C4-2B (cell line): ENCODE results near the gene PID1.

ENCODE experiments used
- H3K27ac ChIP-seq: fragments of 450-650 bp; 2 replicates; pipeline ENCODE4 v1.5.1; 2017
- ZFX ChIP-seq: fragments of 450-650 bp; IDR thresholded peaks from 2 replicates; pipeline ENCODE4 v1.6.1; 2017
- TF ChIP-seq, protein P1 (sequence below): fragments of 450-650 bp; conservative IDR thresholded peaks from 2 replicates; pipeline ENCODE4 v1.5.1; 2017; ENCODE audit warnings: mild to moderate bottlenecking

PID1 gene

GRCh38 chr2:229127471-229127870 is 143.6 kb downstream of the PID1 start:
- H3K27ac ChIP-seq: no peak overlapping the region
- no peak for TF ChIP-seq ZFX
- TF ChIP-seq, protein P1, sequence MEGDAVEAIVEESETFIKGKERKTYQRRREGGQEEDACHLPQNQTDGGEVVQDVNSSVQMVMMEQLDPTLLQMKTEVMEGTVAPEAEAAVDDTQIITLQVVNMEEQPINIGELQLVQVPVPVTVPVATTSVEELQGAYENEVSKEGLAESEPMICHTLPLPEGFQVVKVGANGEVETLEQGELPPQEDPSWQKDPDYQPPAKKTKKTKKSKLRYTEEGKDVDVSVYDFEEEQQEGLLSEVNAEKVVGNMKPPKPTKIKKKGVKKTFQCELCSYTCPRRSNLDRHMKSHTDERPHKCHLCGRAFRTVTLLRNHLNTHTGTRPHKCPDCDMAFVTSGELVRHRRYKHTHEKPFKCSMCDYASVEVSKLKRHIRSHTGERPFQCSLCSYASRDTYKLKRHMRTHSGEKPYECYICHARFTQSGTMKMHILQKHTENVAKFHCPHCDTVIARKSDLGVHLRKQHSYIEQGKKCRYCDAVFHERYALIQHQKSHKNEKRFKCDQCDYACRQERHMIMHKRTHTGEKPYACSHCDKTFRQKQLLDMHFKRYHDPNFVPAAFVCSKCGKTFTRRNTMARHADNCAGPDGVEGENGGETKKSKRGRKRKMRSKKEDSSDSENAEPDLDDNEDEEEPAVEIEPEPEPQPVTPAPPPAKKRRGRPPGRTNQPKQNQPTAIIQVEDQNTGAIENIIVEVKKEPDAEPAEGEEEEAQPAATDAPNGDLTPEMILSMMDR: no peak

DNA sequence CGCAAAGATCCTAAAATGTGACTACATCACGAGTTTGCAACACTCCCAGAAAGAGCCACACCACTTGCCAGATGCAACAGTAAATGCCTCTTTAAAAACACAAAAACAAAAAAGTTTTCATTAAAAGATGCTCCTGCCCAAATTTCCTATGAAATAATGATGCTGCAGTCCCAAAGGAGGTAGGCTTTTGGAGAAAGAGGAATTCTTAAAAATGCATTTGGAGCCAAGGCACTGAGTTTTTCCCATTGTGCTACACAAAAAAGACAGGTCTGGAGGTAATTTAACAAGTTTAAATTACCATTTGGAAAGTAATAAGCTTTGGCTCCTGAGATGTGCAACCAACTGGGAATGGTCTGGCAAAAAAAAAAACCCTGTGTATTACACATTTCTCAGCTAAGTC is 145.0 kb downstream of the PID1 start:
- TF ChIP-seq, protein P1: no peak
- TF ChIP-seq ZFX: no peak
- no peak overlapping the region for H3K27ac ChIP-seq

DNA sequence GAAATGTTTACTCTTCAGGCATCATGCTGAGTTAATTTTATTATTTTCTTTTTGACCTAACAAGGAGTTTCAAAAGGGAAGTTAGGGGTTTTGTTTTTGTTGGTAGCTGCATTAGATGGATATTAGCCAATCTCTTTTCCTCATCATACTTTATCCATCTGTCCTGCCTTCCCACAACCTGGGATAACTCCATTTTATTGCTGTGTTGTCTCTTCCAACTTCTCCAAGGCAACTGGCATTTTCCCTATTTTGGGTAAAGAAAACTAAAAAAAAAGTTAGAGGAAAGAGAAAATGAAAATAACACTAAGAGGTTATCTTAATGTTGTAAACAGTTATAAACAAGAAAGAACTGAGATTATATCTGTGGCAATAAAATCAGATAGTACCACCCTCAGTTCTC is 147.0 kb downstream of the PID1 start:
- H3K27ac ChIP-seq: no peak overlapping the region
- no peak for TF ChIP-seq ZFX
- TF ChIP-seq, protein P1: no peak

DNA sequence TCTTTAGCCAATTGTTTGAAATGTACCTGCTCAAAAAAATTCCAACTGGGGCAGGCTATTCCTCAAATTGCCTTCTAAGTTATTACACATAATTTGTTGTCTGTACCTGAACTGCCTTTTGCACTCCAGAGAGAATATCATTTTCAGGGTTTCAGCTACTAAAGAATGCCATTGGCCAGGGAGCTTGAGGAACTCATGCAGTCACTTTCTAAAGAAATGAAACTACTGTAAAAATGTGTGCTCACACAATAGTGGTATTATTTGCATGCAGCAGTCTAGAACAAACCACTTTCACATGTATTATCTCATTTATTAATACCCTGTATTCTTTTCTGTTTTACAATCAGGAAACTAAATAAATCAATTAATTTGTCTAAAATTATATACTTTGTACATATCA is 152.2 kb downstream of the PID1 start:
- TF ChIP-seq, protein P1: no peak
- TF ChIP-seq ZFX: no peak
- no peak overlapping the region for H3K27ac ChIP-seq

DNA sequence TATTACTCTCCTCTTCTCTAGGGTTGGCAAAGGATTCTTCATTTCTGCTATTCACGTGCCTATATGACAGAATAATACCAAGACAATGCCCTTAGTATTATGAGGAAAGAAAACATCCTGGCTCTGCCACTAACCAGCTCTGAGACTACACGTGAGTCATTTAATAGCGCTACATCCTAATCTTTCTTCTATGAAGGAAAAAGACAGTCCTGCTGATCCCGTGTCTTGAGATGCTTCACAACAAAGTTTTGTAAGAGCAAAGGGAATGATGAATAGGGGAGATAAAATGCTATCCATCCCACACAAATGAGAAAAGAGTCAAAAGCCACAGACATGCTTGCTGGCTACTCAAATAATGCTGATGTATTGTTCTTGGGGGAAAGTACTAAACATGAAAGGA is 152.8 kb downstream of the PID1 start:
- H3K27ac ChIP-seq: no peak overlapping the region
- no peak for TF ChIP-seq ZFX
- TF ChIP-seq, protein P1: no peak

GRCh38 chr2:229111744-229112143 is 159.3 kb downstream of the PID1 start:
- TF ChIP-seq ZFX: no peak
- TF ChIP-seq, protein P1: no peak
- H3K27ac ChIP-seq: no peak overlapping the region

DNA sequence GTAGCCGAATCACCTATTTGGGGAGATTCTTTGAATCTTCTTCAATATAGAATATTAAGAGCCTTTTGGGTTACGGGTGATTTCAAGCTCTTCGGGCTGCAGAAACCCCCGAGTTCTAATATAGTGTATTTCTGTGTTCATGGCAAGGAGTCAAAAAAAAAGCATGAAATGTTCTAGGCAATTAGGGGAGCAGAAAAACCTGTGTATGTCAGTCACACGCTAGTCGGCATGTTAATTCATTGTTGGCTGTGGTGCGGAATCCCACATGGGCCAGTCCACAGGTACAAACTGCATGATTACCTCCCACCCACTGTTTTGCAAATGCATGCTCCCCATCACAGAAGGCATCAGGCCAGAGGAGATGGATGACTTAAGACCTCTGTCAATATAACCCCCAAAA is 161.9 kb downstream of the PID1 start:
- TF ChIP-seq, protein P1: no peak
- no peak for TF ChIP-seq ZFX
- no peak overlapping the region for H3K27ac ChIP-seq
